CD14-positive monocyte (primary cell): Measurements from ENCODE around the gene GSE1. TPM values are rescaled to one million over a fixed set of nuclear protein-coding genes. Genes with fewer than 3 reads are reported as not detected.
A peak's percentile ranks its signal among the peaks of the same experiment; 100 is the strongest.

Source experiments
- DNase-seq, 3 donors: peaks; one replicate each; pipeline ENCODE4 v3.0.0-alpha.2; 2011 to 2022
- H2AFZ ChIP-seq: 2 replicates; pipeline ENCODE4 v1.6.0; 2012; ENCODE audit warnings: mild to moderate bottlenecking, low read depth, low read length, inconsistent platforms; ENCODE audit not compliant: insufficient read depth, poor library complexity, severe bottlenecking
- H3K27ac ChIP-seq, 2 donors: 1 replicate in 1 of 2; 2 replicates in 1 of 2; pipeline ENCODE4 v1.5.1; 2012 to 2013; ENCODE audit warnings: low read length in 2 of 2, control low read depth in 1 of 2, inconsistent platforms in 1 of 2, low read depth in 1 of 2, mild to moderate bottlenecking in 1 of 2
- H3K27me3 ChIP-seq, 2 donors: one replicate each; pipeline versions ENCODE4 v1.6.0 to v1.6.1; 2011 to 2013; ENCODE audit warnings: low read length in 2 of 2; ENCODE audit not compliant: control insufficient read depth in 2 of 2, insufficient read depth in 2 of 2
- H3K36me3 ChIP-seq, 2 donors: replicated peaks in 1 of 2; 1 replicate in 1 of 2; 2 replicates in 1 of 2; pipeline versions ENCODE4 v1.5.1 to v1.6.1; 2012 to 2013; ENCODE audit warnings: low read length in 2 of 2, control low read depth in 1 of 2, inconsistent platforms in 1 of 2, mild to moderate bottlenecking in 1 of 2; ENCODE audit not compliant: insufficient read depth in 2 of 2, control insufficient read depth in 1 of 2
- H3K4me1 ChIP-seq, 2 donors: 1 replicate in 1 of 2; 2 replicates in 1 of 2; pipeline versions ENCODE4 v1.5.1 to v1.6.1; 2012 to 2013; ENCODE audit warnings: low read length in 2 of 2, control low read depth in 1 of 2, inconsistent platforms in 1 of 2, mild to moderate bottlenecking in 1 of 2, moderate library complexity in 1 of 2; ENCODE audit not compliant: insufficient read depth in 2 of 2, control insufficient read depth in 1 of 2
- H3K4me2 ChIP-seq: replicated peaks from 2 replicates; pipeline ENCODE3; 2012; ENCODE audit warnings: low read length, moderate library complexity, mild to moderate bottlenecking; ENCODE audit not compliant: poor library complexity, severe bottlenecking; ENCODE audit errors: extremely low read depth
- H3K4me3 ChIP-seq, 3 experiments: fragments of 200-600 bp in 1 of 3; sonication (generic) in 1 of 3; replicated peaks in 1 of 3; 1 replicate in 2 of 3; 2 replicates in 1 of 3; pipeline ENCODE4 v1.5.1; 2011 to 2013; ENCODE audit warnings: low read length in 3 of 3, mild to moderate bottlenecking in 3 of 3, control low read depth in 2 of 3, low read depth in 2 of 3, inconsistent platforms in 1 of 3, moderate library complexity in 1 of 3
- H3K79me2 ChIP-seq: 2 replicates; pipeline ENCODE4 v1.6.0; 2012; ENCODE audit warnings: mild to moderate bottlenecking, control low read depth, inconsistent platforms, low read length, moderate library complexity; ENCODE audit not compliant: insufficient read depth
- H3K9ac ChIP-seq: 2 replicates; pipeline ENCODE4 v1.6.0; 2017; ENCODE audit warnings: low read length, mild to moderate bottlenecking; ENCODE audit not compliant: insufficient read depth, poor library complexity, severe bottlenecking
- H3K9me3 ChIP-seq, 2 donors: replicated peaks in 1 of 2; 1 replicate in 1 of 2; 2 replicates in 1 of 2; pipeline versions ENCODE4 v1.5.1 to v1.6.1; 2012 to 2013; ENCODE audit warnings: low read length in 2 of 2, control low read depth in 1 of 2; ENCODE audit not compliant: control insufficient read depth in 1 of 2, insufficient read depth in 1 of 2
- H4K20me1 ChIP-seq: 2 replicates; pipeline ENCODE4 v1.6.0; 2012; ENCODE audit warnings: mild to moderate bottlenecking, low read length, control low read depth, moderate library complexity; ENCODE audit not compliant: insufficient read depth
- H3K27ac Mint-ChIP-seq, 7 donors: one replicate each; pipeline ENCODE4 v1.8.0; 2020; ENCODE audit warnings: mild to moderate bottlenecking in 7 of 7, mixed read lengths in 7 of 7, moderate library complexity in 6 of 7, inconsistent platforms in 2 of 7
- H3K27me3 Mint-ChIP-seq, 3 donors: one replicate each; pipeline ENCODE4 v1.8.0; 2021 to 2022; ENCODE audit warnings: low read depth in 3 of 3, mild to moderate bottlenecking in 3 of 3, mixed read lengths in 3 of 3, moderate library complexity in 3 of 3, inconsistent platforms in 1 of 3
- H3K36me3 Mint-ChIP-seq, 2 donors: one replicate each; pipeline ENCODE4 v1.8.0; 2020; ENCODE audit warnings: mixed read lengths in 2 of 2, inconsistent platforms in 1 of 2, mild to moderate bottlenecking in 1 of 2
- H3K4me1 Mint-ChIP-seq: one replicate; pipeline ENCODE4 v1.8.0; 2020; ENCODE audit warnings: mild to moderate bottlenecking, mixed read lengths
- H3K4me3 Mint-ChIP-seq, 2 donors: one replicate each; pipeline ENCODE4 v1.8.0; 2020; ENCODE audit warnings: mild to moderate bottlenecking in 2 of 2, mixed read lengths in 2 of 2, moderate library complexity in 1 of 2
- H3K9me3 Mint-ChIP-seq, 7 donors: one replicate each; pipeline ENCODE4 v1.8.0; 2020 to 2022; ENCODE audit warnings: mixed read lengths in 7 of 7, mild to moderate bottlenecking in 6 of 7, moderate library complexity in 6 of 7, inconsistent platforms in 2 of 7
- CTCF ChIP-seq: fragments of 200-600 bp; IDR thresholded peaks from one replicate; pipeline ENCODE4 v1.8.0; 2022; ENCODE audit warnings: antibody characterized with exemption, mild to moderate bottlenecking
- WGBS: methylation state at CpG from one replicate; pipeline ENCODE4 v1.1.5; 2013; ENCODE audit warnings: missing lambda C conversion rate; ENCODE audit not compliant: insufficient coverage; 5-methylcytosine and 5-hydroxymethylcytosine counted together
- intact Hi-C, 2 donors: fragments of 100-400 bp; cut with micrococcal nuclease; formaldehyde crosslinking; loops; one replicate each; pipeline versions ENCODE4 v1.15.0 to v1.15.1; 2023
- polyA plus RNA-seq, 3 donors: library from polyadenylated mRNA; depleted of rRNA in 1 of 3; unstranded in 2 of 3; stranded (reverse) in 1 of 3; fragments of 300-500 nt in 2 of 3; fragments of >200 nt in 1 of 3; fragmentation: Illumina TruSeq in 2 of 3; gene quantifications; 1 replicate in 2 of 3; 2 replicates in 1 of 3; pipeline ENCODE4 v1.2.3, GENCODE V29; 2012 to 2021

The GSE1 gene
- polyA plus RNA-seq, 3 donors: 0.67 to 38.9 (median 0.86) TPM

- no peaks in the 10 kb centered on the region for H3K9me3 ChIP-seq
- Mint-ChIP-seq H3K27ac (no peak overlapping the region), H3K9me3 (peaks cover 0 to 11% (median 1%) of the 10 kb centered on the region in 7 donors), H3K27me3 (peaks cover 1 to 2% (median 1%) of the 10 kb centered on the region in 3 donors), H3K4me3 (no peak overlapping the region), H3K36me3 (peaks cover 15 to 26% of the 10 kb centered on the region in 2 donors), H3K4me1 (peaks cover 85% of the 10 kb centered on the region)
- no peak overlapping the region for H3K4me2 ChIP-seq
- no peak overlapping the region for H3K9ac ChIP-seq
- H3K4me3 ChIP-seq: no peak overlapping the region
- H3K4me1 ChIP-seq: peaks cover 54 to 82% of the 10 kb centered on the region in 2 donors
- peaks cover 98% of the 10 kb centered on the region for H3K79me2 ChIP-seq
- no peak for DNase-seq
- H2AFZ ChIP-seq: no peak overlapping the region
- no peaks in the 10 kb centered on the region for H3K27me3 ChIP-seq
- 95% methylated on average over 11 of the region's 23 CpGs for WGBS
- no peak overlapping the region for H3K27ac ChIP-seq
- no peak for TF ChIP-seq CTCF
- H3K36me3 ChIP-seq: no peaks in the 10 kb centered on the region
- intact Hi-C loops: loop anchor here in 1 of 2 donors (5.0 kb wide), 1 partner anchor 39 kb away; no protein-coding TSS in a partner anchor
- peaks cover 96% of the 10 kb centered on the region for H4K20me1 ChIP-seq
Measured at GRCh38 chr16:85565801-85566526, 47.2 kb upstream of the GSE1 start.

GRCh38 chr16:85566561-85567100 is 46.5 kb upstream of the GSE1 start:
- no peak overlapping the region for H3K4me3 ChIP-seq
- peaks cover 0 to 11% (median 1%) of the 10 kb centered on the region in 7 donors for H3K9me3 Mint-ChIP-seq
- intact Hi-C loops: loop anchor here in 1 of 2 donors (5.0 kb wide), 1 partner anchor 39 kb away; no protein-coding TSS in a partner anchor
- no peaks in the 10 kb centered on the region for H3K27me3 ChIP-seq
- TF ChIP-seq CTCF: no peak
- no peaks in the 10 kb centered on the region for H3K36me3 ChIP-seq
- DNase-seq: no peak
- no peak overlapping the region for H3K27ac ChIP-seq
- H3K9ac ChIP-seq: no peak overlapping the region
- H2AFZ ChIP-seq: no peak overlapping the region
- 30% methylated on average over 7 of the region's 19 CpGs for WGBS
- H3K27ac Mint-ChIP-seq: peak overlapping the region in 3 of 7 donors; percentile 43 to 79 (median 54)
- no peak overlapping the region for H3K4me2 ChIP-seq
- no peak overlapping the region for H3K4me3 Mint-ChIP-seq
- H3K4me1 ChIP-seq: peaks cover 60 to 87% of the 10 kb centered on the region in 2 donors
- H3K36me3 Mint-ChIP-seq: peaks cover 13 to 22% of the 10 kb centered on the region in 2 donors
- H4K20me1 ChIP-seq: peaks cover 93% of the 10 kb centered on the region
- no peaks in the 10 kb centered on the region for H3K9me3 ChIP-seq
- peaks cover 1 to 2% (median 1%) of the 10 kb centered on the region in 3 donors for H3K27me3 Mint-ChIP-seq
- peaks cover 90% of the 10 kb centered on the region for H3K4me1 Mint-ChIP-seq
- H3K79me2 ChIP-seq: peaks cover 93% of the 10 kb centered on the region
